Measurements from ENCODE around the gene GMDS.

DNA sequence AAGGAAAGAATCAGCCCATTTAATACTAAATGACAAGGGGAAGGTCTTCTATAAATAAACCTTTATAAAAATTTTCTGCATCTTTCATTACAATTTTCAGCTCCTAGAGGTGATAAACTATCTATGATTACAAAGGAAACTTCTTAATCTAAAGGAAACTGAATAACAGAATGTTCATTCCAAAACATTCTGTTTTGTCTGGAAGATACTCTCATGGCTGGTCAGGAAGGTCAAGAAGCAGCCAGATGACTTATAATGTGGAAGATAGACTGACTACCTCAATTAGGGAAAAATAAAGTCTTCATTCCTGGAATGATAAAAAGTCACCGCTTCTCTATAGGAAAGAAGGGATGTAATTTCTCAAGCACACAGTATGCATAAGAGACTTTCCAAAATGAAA lies 131.3 kb downstream of the GMDS start:
- TF ChIP-seq EZH2 (IDR thresholded peaks at IDR 0.05; ENCODE audit: insufficient read depth, poor library complexity, severe bottlenecking) (no peak), EZH2phosphoT487 (IDR thresholded peaks at IDR 0.05; ENCODE audit: insufficient read depth, low read depth) (no peak)
